AG04450 (cell line): ENCODE data around the gene MKNK1. TPM values are rescaled to one million over a fixed set of nuclear protein-coding genes. Genes with fewer than 3 reads are reported as not detected.

Experiments used
- CTCF ChIA-PET: fragments of 300-600, 350-600 bp; formaldehyde crosslinking; extraction: SDS; loops from one replicate; lab custom pipeline; 2022; ENCODE audit warnings: antibody characterized with exemption, inconsistent platforms; lab: Charles Lee
- POLR2A ChIA-PET: fragments of 350-600 bp; formaldehyde crosslinking; extraction: SDS; loops from one replicate; lab custom pipeline; 2021; ENCODE audit warnings: antibody characterized with exemption, inconsistent platforms; lab: Yijun Ruan, JAX
- DNase-seq: peaks from one replicate; pipeline ENCODE4 v3.0.0-alpha.2; 2011; ENCODE audit warnings: low read depth, low spot score
- H3K27ac ChIP-seq: one replicate; pipeline ENCODE4 v1.5.1; 2012; ENCODE audit warnings: low read depth, low read length, control low read depth
- H3K27me3 ChIP-seq: one replicate; pipeline ENCODE4 v1.6.0; 2012; ENCODE audit warnings: low read length; ENCODE audit not compliant: control insufficient read depth, insufficient read depth
- H3K4me3 ChIP-seq: 2 replicates; pipeline ENCODE4 v1.5.1; 2011; ENCODE audit warnings: mild to moderate bottlenecking, low read depth, low read length, control low read depth
- H3K9me3 ChIP-seq: 2 replicates; pipeline ENCODE4 v1.5.1; 2012; ENCODE audit warnings: low read length; ENCODE audit not compliant: control insufficient read depth, insufficient read depth
- CTCF ChIP-seq: IDR thresholded peaks from 2 replicates; pipeline ENCODE4 v1.5.1; 2011; ENCODE audit warnings: low read depth, low read length, control low read depth, inconsistent platforms
- polyA plus RNA-seq: library from polyadenylated mRNA; depleted of rRNA; stranded (reverse); fragments of >200 nt; gene quantifications from 2 replicates; pipeline ENCODE4 v1.2.3, GENCODE V29; 2011

The MKNK1 gene
- polyA plus RNA-seq, 1 experiment, result 41.5 TPM

GRCh38 chr1:46532095-46532494 is 72.0 kb downstream of the MKNK1 start:
- Histone ChIP-seq H3K4me3 (no peak overlapping the region), H3K9me3 (no peaks in the 10 kb centered on the region), H3K27me3 (peaks cover 62% of the 10 kb centered on the region), H3K27ac (no peak overlapping the region)
- DNase-seq, result no peak
- TF ChIP-seq CTCF, result no peak
- POLR2A ChIA-PET, result no interaction called here
- CTCF ChIA-PET, result interaction anchor here (0.6 to 8.8 kb wide), 5 partner anchors 15 to 139 kb away, joined by 3 to 76 read pairs (median 20); partner anchors contain the start of gene DMBX1

- peak; percentile 39 for TF ChIP-seq CTCF
- H3K27ac ChIP-seq, result no peak overlapping the region
- ChIA-PET POLR2A (no interaction called here), CTCF (interaction anchor here (1.0 to 6.5 kb wide), 5 partner anchors 10 to 194 kb away, joined by 3 to 159 read pairs (median 10); no protein-coding TSS in a partner anchor)
- H3K4me3 ChIP-seq, result no peak overlapping the region
- no peaks in the 10 kb centered on the region for H3K9me3 ChIP-seq
- peaks cover 64% of the 10 kb centered on the region for H3K27me3 ChIP-seq
- DNase-seq, result no peak
These were observed 73.2 kb downstream of the MKNK1 start for GRCh38 chr1:46530791-46531409.

- TF ChIP-seq CTCF, result no peak
- ChIA-PET POLR2A (no interaction called here), CTCF (interaction anchor here (1.0 to 6.5 kb wide), 11 partner anchors 9 to 195 kb away, joined by 3 to 159 read pairs (median 10); no protein-coding TSS in a partner anchor)
- Histone ChIP-seq H3K9me3 (no peaks in the 10 kb centered on the region), H3K27ac (no peak overlapping the region), H3K4me3 (no peak overlapping the region), H3K27me3 (peaks cover 65% of the 10 kb centered on the region)
- no peak for DNase-seq
These were observed 73.8 kb downstream of the MKNK1 start for GRCh38 chr1:46530311-46530710.

GRCh38 chr1:46529031-46529630 is 74.9 kb downstream of the MKNK1 start:
- peaks cover 70% of the 10 kb centered on the region for H3K27me3 ChIP-seq
- H3K27ac ChIP-seq, result no peak overlapping the region
- TF ChIP-seq CTCF, result no peak
- no peaks in the 10 kb centered on the region for H3K9me3 ChIP-seq
- H3K4me3 ChIP-seq, result no peak overlapping the region
- DNase-seq, result no peak
- ChIA-PET CTCF (interaction anchor here (0.6 to 6.5 kb wide), 26 partner anchors 9 to 1223 kb away, joined by 3 to 159 read pairs (median 7); no protein-coding TSS in a partner anchor), POLR2A (interaction anchor here (0.7 kb wide), 1 partner anchor 122 kb away, joined by 8 read pairs; no protein-coding TSS in a partner anchor)

- Histone ChIP-seq H3K27me3 (peaks cover 64% of the 10 kb centered on the region), H3K4me3 (no peak overlapping the region), H3K27ac (no peak overlapping the region), H3K9me3 (no peaks in the 10 kb centered on the region)
- CTCF ChIA-PET, result interaction anchor here (0.7 to 6.5 kb wide), 30 partner anchors 9 to 197 kb away, joined by 3 to 159 read pairs (median 6); no protein-coding TSS in a partner anchor
- TF ChIP-seq CTCF, result peak; percentile 40
- no peak for DNase-seq
- POLR2A ChIA-PET, result no interaction called here
These were observed 75.6 kb downstream of the MKNK1 start for GRCh38 chr1:46528297-46528955.
